Measurements from ENCODE around the gene FBXO42.
"Not testable (repeated sequence)": the region's sequence is repeated elsewhere in the genome, so short reads cannot be mapped to it uniquely, and the experiment has no call there.

FBXO42 gene

GRCh38 chr1:16215882-16216753 lies 136.2 kb downstream of the FBXO42 start:
- peak; percentile 38 for DNase-seq

GRCh38 chr1:16215240-16215639 lies 137.0 kb downstream of the FBXO42 start:
- DNase-seq = not testable (repeated sequence)

- not testable (repeated sequence) for DNase-seq
Measured at GRCh38 chr1:16213544-16213943, 138.7 kb downstream of the FBXO42 start.

GRCh38 chr1:16213013-16213412 lies 139.3 kb downstream of the FBXO42 start:
- no peak for DNase-seq

GRCh38 chr1:16212251-16212961 lies 139.9 kb downstream of the FBXO42 start, which contains the start of gene ARHGEF19:
TSS of gene ARHGEF19 (minus strand) at chr1:16212652. CDS start at chr1:16209054, 3,598 bp downstream.
- DNase-seq = no peak

GRCh38 chr1:16211824-16212223 lies 140.5 kb downstream of the FBXO42 start:
- no peak for DNase-seq

- DNase-seq = no peak
Measured at GRCh38 chr1:16210581-16210980, 141.7 kb downstream of the FBXO42 start.

- no peak for DNase-seq
Measured at GRCh38 chr1:16209847-16210407, 142.4 kb downstream of the FBXO42 start.

GRCh38 chr1:16209132-16209846 lies 143.0 kb downstream of the FBXO42 start:
- no peak for DNase-seq

GRCh38 chr1:16208270-16208987 lies 143.9 kb downstream of the FBXO42 start:
- no peak for DNase-seq

- no peak for DNase-seq
Measured at GRCh38 chr1:16207318-16208269, 144.7 kb downstream of the FBXO42 start.

- peak; percentile 89 for DNase-seq
Measured at GRCh38 chr1:16206547-16207317, 145.5 kb downstream of the FBXO42 start.

- DNase-seq = no peak
Measured at GRCh38 chr1:16205891-16206546, 146.3 kb downstream of the FBXO42 start.

GRCh38 chr1:16205334-16205671 lies 147.0 kb downstream of the FBXO42 start:
- DNase-seq = no peak

- no peak for DNase-seq
Measured at GRCh38 chr1:16204634-16205333, 147.5 kb downstream of the FBXO42 start.

- DNase-seq = no peak
Measured at GRCh38 chr1:16204216-16204615, 148.1 kb downstream of the FBXO42 start.

GRCh38 chr1:16203550-16203949 lies 148.7 kb downstream of the FBXO42 start:
- DNase-seq = no peak

GRCh38 chr1:16202281-16203210 lies 149.7 kb downstream of the FBXO42 start:
- DNase-seq = no peak
